ENCODE measurements around the gene ATP5PO.
"Not testable (repeated sequence)": the region's sequence is repeated elsewhere in the genome, so short reads cannot be mapped to it uniquely, and the experiment has no call there.

Gene ATP5PO

GRCh38 chr21:33872881-33873515 is 42.6 kb downstream of the ATP5PO start:
- no peak for DNase-seq
- Histone ChIP-seq H3K27me3 (replicated peaks; ENCODE audit: control insufficient read depth, insufficient read depth, low read length, poor library complexity, severe bottlenecking) (no peaks in the 10 kb centered on the region), H3K9me3 (ENCODE audit: control insufficient read depth, low read length) (no peaks in the 10 kb centered on the region), H3K4me3 (ENCODE audit: insufficient read depth, low read depth, low read length, poor library complexity, severe bottlenecking) (no peak overlapping the region), H3K27ac (ENCODE audit: insufficient read depth, low read length, poor library complexity, severe bottlenecking) (no peak overlapping the region), H3K36me3 (ENCODE audit: control insufficient read depth, insufficient read depth, low read length) (no peaks in the 10 kb centered on the region), H3K4me1 (ENCODE audit: control insufficient read depth, insufficient read depth, low read length, poor library complexity, severe bottlenecking) (no peaks in the 10 kb centered on the region)

GRCh38 chr21:33871171-33871570 is 44.4 kb downstream of the ATP5PO start:
- no peaks in the 10 kb centered on the region for H3K27me3 ChIP-seq (replicated peaks; ENCODE audit: control insufficient read depth, insufficient read depth, low read length, poor library complexity, severe bottlenecking)
- no peak overlapping the region for H3K4me3 ChIP-seq (ENCODE audit: insufficient read depth, low read depth, low read length, poor library complexity, severe bottlenecking)
- H3K9me3 ChIP-seq (ENCODE audit: control insufficient read depth, low read length), result no peaks in the 10 kb centered on the region
- H3K36me3 ChIP-seq (ENCODE audit: control insufficient read depth, insufficient read depth, low read length), result no peaks in the 10 kb centered on the region
- DNase-seq, result no peak
- no peak overlapping the region for H3K27ac ChIP-seq (ENCODE audit: insufficient read depth, low read length, poor library complexity, severe bottlenecking)
- no peaks in the 10 kb centered on the region for H3K4me1 ChIP-seq (ENCODE audit: control insufficient read depth, insufficient read depth, low read length, poor library complexity, severe bottlenecking)

- DNase-seq, result no peak
- Histone ChIP-seq H3K27ac (ENCODE audit: insufficient read depth, low read length, poor library complexity, severe bottlenecking) (no peak overlapping the region), H3K27me3 (replicated peaks; ENCODE audit: control insufficient read depth, insufficient read depth, low read length, poor library complexity, severe bottlenecking) (no peaks in the 10 kb centered on the region), H3K36me3 (ENCODE audit: control insufficient read depth, insufficient read depth, low read length) (no peaks in the 10 kb centered on the region), H3K4me3 (ENCODE audit: insufficient read depth, low read depth, low read length, poor library complexity, severe bottlenecking) (no peak overlapping the region), H3K9me3 (ENCODE audit: control insufficient read depth, low read length) (no peaks in the 10 kb centered on the region), H3K4me1 (ENCODE audit: control insufficient read depth, insufficient read depth, low read length, poor library complexity, severe bottlenecking) (no peaks in the 10 kb centered on the region)
Measured at GRCh38 chr21:33870768-33871167, 44.8 kb downstream of the ATP5PO start.

- Histone ChIP-seq H3K27me3 (replicated peaks; ENCODE audit: control insufficient read depth, insufficient read depth, low read length, poor library complexity, severe bottlenecking) (no peaks in the 10 kb centered on the region), H3K9me3 (ENCODE audit: control insufficient read depth, low read length) (no peaks in the 10 kb centered on the region), H3K27ac (ENCODE audit: insufficient read depth, low read length, poor library complexity, severe bottlenecking) (no peak overlapping the region), H3K36me3 (ENCODE audit: control insufficient read depth, insufficient read depth, low read length) (no peaks in the 10 kb centered on the region), H3K4me1 (ENCODE audit: control insufficient read depth, insufficient read depth, low read length, poor library complexity, severe bottlenecking) (no peaks in the 10 kb centered on the region), H3K4me3 (ENCODE audit: insufficient read depth, low read depth, low read length, poor library complexity, severe bottlenecking) (no peak overlapping the region)
- DNase-seq, result no peak
Measured at GRCh38 chr21:33869873-33870272, 45.7 kb downstream of the ATP5PO start.

GRCh38 chr21:33867868-33868267 is 47.7 kb downstream of the ATP5PO start:
- not testable (repeated sequence) for H3K27ac ChIP-seq (ENCODE audit: insufficient read depth, low read length, poor library complexity, severe bottlenecking); DNase-seq; H3K36me3 ChIP-seq (ENCODE audit: control insufficient read depth, insufficient read depth, low read length); H3K4me1 ChIP-seq (ENCODE audit: control insufficient read depth, insufficient read depth, low read length, poor library complexity, severe bottlenecking); H3K27me3 ChIP-seq (replicated peaks; ENCODE audit: control insufficient read depth, insufficient read depth, low read length, poor library complexity, severe bottlenecking); H3K9me3 ChIP-seq (ENCODE audit: control insufficient read depth, low read length); H3K4me3 ChIP-seq (ENCODE audit: insufficient read depth, low read depth, low read length, poor library complexity, severe bottlenecking)

GRCh38 chr21:33866826-33867225 is 48.8 kb downstream of the ATP5PO start:
- Histone ChIP-seq H3K4me1 (ENCODE audit: control insufficient read depth, insufficient read depth, low read length, poor library complexity, severe bottlenecking) (no peaks in the 10 kb centered on the region), H3K27ac (ENCODE audit: insufficient read depth, low read length, poor library complexity, severe bottlenecking) (no peak overlapping the region), H3K36me3 (ENCODE audit: control insufficient read depth, insufficient read depth, low read length) (no peaks in the 10 kb centered on the region), H3K9me3 (ENCODE audit: control insufficient read depth, low read length) (no peaks in the 10 kb centered on the region), H3K4me3 (ENCODE audit: insufficient read depth, low read depth, low read length, poor library complexity, severe bottlenecking) (no peak overlapping the region), H3K27me3 (replicated peaks; ENCODE audit: control insufficient read depth, insufficient read depth, low read length, poor library complexity, severe bottlenecking) (no peaks in the 10 kb centered on the region)
- DNase-seq, result no peak

GRCh38 chr21:33865996-33866575 is 49.5 kb downstream of the ATP5PO start:
- no peaks in the 10 kb centered on the region for H3K4me1 ChIP-seq (ENCODE audit: control insufficient read depth, insufficient read depth, low read length, poor library complexity, severe bottlenecking)
- H3K9me3 ChIP-seq (ENCODE audit: control insufficient read depth, low read length), result no peaks in the 10 kb centered on the region
- H3K36me3 ChIP-seq (ENCODE audit: control insufficient read depth, insufficient read depth, low read length), result no peaks in the 10 kb centered on the region
- H3K27me3 ChIP-seq (replicated peaks; ENCODE audit: control insufficient read depth, insufficient read depth, low read length, poor library complexity, severe bottlenecking), result no peaks in the 10 kb centered on the region
- no peak overlapping the region for H3K27ac ChIP-seq (ENCODE audit: insufficient read depth, low read length, poor library complexity, severe bottlenecking)
- no peak overlapping the region for H3K4me3 ChIP-seq (ENCODE audit: insufficient read depth, low read depth, low read length, poor library complexity, severe bottlenecking)
- no peak for DNase-seq

- no peaks in the 10 kb centered on the region for H3K27me3 ChIP-seq (replicated peaks; ENCODE audit: control insufficient read depth, insufficient read depth, low read length, poor library complexity, severe bottlenecking)
- no peak overlapping the region for H3K4me3 ChIP-seq (ENCODE audit: insufficient read depth, low read depth, low read length, poor library complexity, severe bottlenecking)
- H3K36me3 ChIP-seq (ENCODE audit: control insufficient read depth, insufficient read depth, low read length), result no peaks in the 10 kb centered on the region
- no peaks in the 10 kb centered on the region for H3K4me1 ChIP-seq (ENCODE audit: control insufficient read depth, insufficient read depth, low read length, poor library complexity, severe bottlenecking)
- no peak overlapping the region for H3K27ac ChIP-seq (ENCODE audit: insufficient read depth, low read length, poor library complexity, severe bottlenecking)
- H3K9me3 ChIP-seq (ENCODE audit: control insufficient read depth, low read length), result no peaks in the 10 kb centered on the region
- DNase-seq, result no peak
Measured at GRCh38 chr21:33865176-33865575, 50.4 kb downstream of the ATP5PO start.

- no peak for DNase-seq
- no peaks in the 10 kb centered on the region for H3K27me3 ChIP-seq (replicated peaks; ENCODE audit: control insufficient read depth, insufficient read depth, low read length, poor library complexity, severe bottlenecking)
Measured at GRCh38 chr21:33864150-33864549, 51.5 kb downstream of the ATP5PO start.

GRCh38 chr21:33863191-33863590 is 52.4 kb downstream of the ATP5PO start:
- DNase-seq; H3K4me3 ChIP-seq (ENCODE audit: insufficient read depth, low read depth, low read length, poor library complexity, severe bottlenecking); H3K4me1 ChIP-seq (ENCODE audit: control insufficient read depth, insufficient read depth, low read length, poor library complexity, severe bottlenecking); H3K27ac ChIP-seq (ENCODE audit: insufficient read depth, low read length, poor library complexity, severe bottlenecking); H3K27me3 ChIP-seq (replicated peaks; ENCODE audit: control insufficient read depth, insufficient read depth, low read length, poor library complexity, severe bottlenecking); H3K9me3 ChIP-seq (ENCODE audit: control insufficient read depth, low read length); H3K36me3 ChIP-seq (ENCODE audit: control insufficient read depth, insufficient read depth, low read length): not testable (repeated sequence)

More at GRCh38 chr21:33864150-33864549, 51.5 kb downstream of the ATP5PO start:
- H3K36me3 ChIP-seq (ENCODE audit: control insufficient read depth, insufficient read depth, low read length), result no peaks in the 10 kb centered on the region
- H3K4me3 ChIP-seq (ENCODE audit: insufficient read depth, low read depth, low read length, poor library complexity, severe bottlenecking), result no peak overlapping the region
- no peak overlapping the region for H3K27ac ChIP-seq (ENCODE audit: insufficient read depth, low read length, poor library complexity, severe bottlenecking)
- no peaks in the 10 kb centered on the region for H3K9me3 ChIP-seq (ENCODE audit: control insufficient read depth, low read length)
- H3K4me1 ChIP-seq (ENCODE audit: control insufficient read depth, insufficient read depth, low read length, poor library complexity, severe bottlenecking), result no peaks in the 10 kb centered on the region
